Measurements from ENCODE around the gene SGK1. TPM values are rescaled to one million over a fixed set of nuclear protein-coding genes. Genes with fewer than 3 reads are reported as not detected.

The SGK1 gene
- total RNA-seq, 1 donor from 2014 or later = 15.8 TPM

GRCh38 chr6:134288538-134289203, 29.2 kb downstream of the SGK1 start:
- no peaks in the 10 kb centered on the region for H3F3A ChIP-seq (ENCODE audit: low read depth)
- H3K27ac Mint-ChIP-seq = no peak overlapping the region

DNA sequence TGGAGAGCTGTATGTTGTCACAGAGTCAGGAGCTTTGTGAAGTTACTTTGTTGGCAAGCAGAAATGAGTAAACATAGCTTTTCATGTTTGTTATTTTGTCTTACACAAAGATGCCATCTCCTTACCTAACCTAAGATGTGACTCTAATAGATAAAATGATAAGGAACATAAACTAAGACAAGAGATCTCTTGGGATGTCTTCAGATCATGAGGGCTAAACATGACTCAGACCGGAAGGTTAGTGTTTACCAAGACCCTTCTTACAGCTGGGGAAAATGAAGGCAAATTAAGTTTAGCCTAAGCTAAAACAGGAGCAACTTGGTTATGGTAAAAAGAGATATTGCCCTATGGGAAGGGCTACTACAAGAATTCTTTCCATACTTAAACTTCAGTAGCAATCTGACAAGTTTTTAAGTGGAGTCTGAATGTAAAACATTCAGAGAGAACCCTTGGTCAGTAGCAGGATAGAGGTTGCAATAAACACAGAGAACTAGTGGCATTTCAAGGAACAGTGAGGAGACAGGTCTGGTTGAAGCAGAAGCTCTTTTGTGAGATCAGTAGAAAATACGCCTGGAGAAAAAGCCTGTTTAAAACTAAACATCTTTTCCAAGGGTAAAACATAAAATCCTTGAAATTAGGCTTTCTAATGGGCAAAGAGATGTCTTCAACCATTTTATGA, 29.9 kb downstream of the SGK1 start:
- H3K9ac ChIP-seq = no peak overlapping the region

More at GRCh38 chr6:134288538-134289203, 29.2 kb downstream of the SGK1 start:
- no peaks in the 10 kb centered on the region for H4K20me1 ChIP-seq (ENCODE audit: low read depth)
- Mint-ChIP-seq H3K4me3 (no peak overlapping the region), H3K36me3 (no peaks in the 10 kb centered on the region), H3K27me3 (ENCODE audit: insufficient read depth, low read depth) (no peaks in the 10 kb centered on the region), H3K9me3 (peaks cover 2% of the 10 kb centered on the region), H3K4me1 (no peaks in the 10 kb centered on the region)
- no peak overlapping the region for H3K4me3 ChIP-seq
- H3K4me2 ChIP-seq = no peak overlapping the region
- H3K36me3 ChIP-seq = no peaks in the 10 kb centered on the region
- no peaks in the 10 kb centered on the region for H3K79me2 ChIP-seq (ENCODE audit: low read depth)
- no peak overlapping the region for H3K9ac ChIP-seq
- DNase-seq (ENCODE audit: low spot score) = no peak
- TF ChIP-seq EZH2phosphoT487 (IDR thresholded peaks at IDR 0.05) = no peak
- no peak for TF ChIP-seq EZH2 (IDR thresholded peaks at IDR 0.05)
- TF ChIP-seq, protein P1, sequence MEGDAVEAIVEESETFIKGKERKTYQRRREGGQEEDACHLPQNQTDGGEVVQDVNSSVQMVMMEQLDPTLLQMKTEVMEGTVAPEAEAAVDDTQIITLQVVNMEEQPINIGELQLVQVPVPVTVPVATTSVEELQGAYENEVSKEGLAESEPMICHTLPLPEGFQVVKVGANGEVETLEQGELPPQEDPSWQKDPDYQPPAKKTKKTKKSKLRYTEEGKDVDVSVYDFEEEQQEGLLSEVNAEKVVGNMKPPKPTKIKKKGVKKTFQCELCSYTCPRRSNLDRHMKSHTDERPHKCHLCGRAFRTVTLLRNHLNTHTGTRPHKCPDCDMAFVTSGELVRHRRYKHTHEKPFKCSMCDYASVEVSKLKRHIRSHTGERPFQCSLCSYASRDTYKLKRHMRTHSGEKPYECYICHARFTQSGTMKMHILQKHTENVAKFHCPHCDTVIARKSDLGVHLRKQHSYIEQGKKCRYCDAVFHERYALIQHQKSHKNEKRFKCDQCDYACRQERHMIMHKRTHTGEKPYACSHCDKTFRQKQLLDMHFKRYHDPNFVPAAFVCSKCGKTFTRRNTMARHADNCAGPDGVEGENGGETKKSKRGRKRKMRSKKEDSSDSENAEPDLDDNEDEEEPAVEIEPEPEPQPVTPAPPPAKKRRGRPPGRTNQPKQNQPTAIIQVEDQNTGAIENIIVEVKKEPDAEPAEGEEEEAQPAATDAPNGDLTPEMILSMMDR (IDR thresholded peaks at IDR 0.05) = no peak
- H3K9me3 ChIP-seq (ENCODE audit: low read depth) = no peaks in the 10 kb centered on the region
- no peaks in the 10 kb centered on the region for H3K4me1 ChIP-seq
- no peak overlapping the region for H3K27ac ChIP-seq
- no peaks in the 10 kb centered on the region for H3K27me3 ChIP-seq
- no peak overlapping the region for H2AFZ ChIP-seq (replicated peaks)

DNA sequence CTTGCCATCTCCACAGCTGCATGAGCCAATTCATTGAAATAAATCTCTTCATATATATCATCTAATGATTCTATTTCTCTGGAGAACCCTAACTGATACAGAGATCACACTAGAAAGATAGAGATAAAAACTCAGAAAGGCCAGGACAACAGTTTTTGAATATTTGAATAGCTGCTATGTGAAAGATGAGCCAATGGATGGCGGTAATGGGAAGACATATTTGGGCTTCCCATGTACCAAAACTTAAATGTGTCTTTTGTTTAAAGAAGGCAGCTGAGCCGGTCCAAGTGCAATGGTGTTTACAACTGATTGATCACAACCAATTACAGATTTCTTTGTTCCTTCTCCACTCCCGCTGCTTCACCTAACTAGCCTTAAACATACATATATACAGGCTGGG, 35.1 kb downstream of the SGK1 start:
- TF ChIP-seq EZH2 (IDR thresholded peaks at IDR 0.05) (no peak), EZH2phosphoT487 (IDR thresholded peaks at IDR 0.05) (no peak)
- TF ChIP-seq, protein P1 (IDR thresholded peaks at IDR 0.05) = no peak
- Histone ChIP-seq H3K36me3 (no peaks in the 10 kb centered on the region), H3K4me2 (no peak overlapping the region), H3K4me1 (no peaks in the 10 kb centered on the region), H3K9ac (no peak overlapping the region), H3K79me2 (ENCODE audit: low read depth) (no peaks in the 10 kb centered on the region), H3K27ac (no peak overlapping the region), H3K9me3 (ENCODE audit: low read depth) (no peaks in the 10 kb centered on the region), H4K20me1 (ENCODE audit: low read depth) (no peaks in the 10 kb centered on the region), H2AFZ (replicated peaks) (no peak overlapping the region), H3K4me3 (no peak overlapping the region), H3K27me3 (no peaks in the 10 kb centered on the region), H3F3A (ENCODE audit: low read depth) (no peaks in the 10 kb centered on the region)
- H3K4me3 Mint-ChIP-seq = no peak overlapping the region
- no peaks in the 10 kb centered on the region for H3K36me3 Mint-ChIP-seq
- H3K9me3 Mint-ChIP-seq = peaks cover 2% of the 10 kb centered on the region
- H3K27me3 Mint-ChIP-seq (ENCODE audit: insufficient read depth, low read depth) = no peaks in the 10 kb centered on the region
- H3K27ac Mint-ChIP-seq = no peak overlapping the region
- H3K4me1 Mint-ChIP-seq = no peaks in the 10 kb centered on the region
- no peak for DNase-seq (ENCODE audit: low spot score)

More for the DNA sequence above, 29.9 kb downstream of the SGK1 start:
- H3K4me3 Mint-ChIP-seq = no peak overlapping the region
- Histone ChIP-seq H3K27ac (no peak overlapping the region), H3K79me2 (ENCODE audit: low read depth) (no peaks in the 10 kb centered on the region), H3K4me3 (no peak overlapping the region), H2AFZ (replicated peaks) (no peak overlapping the region), H4K20me1 (ENCODE audit: low read depth) (no peaks in the 10 kb centered on the region), H3K4me2 (no peak overlapping the region), H3K36me3 (no peaks in the 10 kb centered on the region), H3K4me1 (no peaks in the 10 kb centered on the region), H3K27me3 (no peaks in the 10 kb centered on the region), H3K9me3 (ENCODE audit: low read depth) (no peaks in the 10 kb centered on the region), H3F3A (ENCODE audit: low read depth) (no peaks in the 10 kb centered on the region)
- no peak for DNase-seq (ENCODE audit: low spot score)
- TF ChIP-seq, protein P1 (IDR thresholded peaks at IDR 0.05) = no peak
- TF ChIP-seq EZH2phosphoT487 (IDR thresholded peaks at IDR 0.05) = no peak
- no peak for TF ChIP-seq EZH2 (IDR thresholded peaks at IDR 0.05)
- no peaks in the 10 kb centered on the region for H3K4me1 Mint-ChIP-seq
- peaks cover 2% of the 10 kb centered on the region for H3K9me3 Mint-ChIP-seq
- H3K27ac Mint-ChIP-seq = no peak overlapping the region
- no peaks in the 10 kb centered on the region for H3K27me3 Mint-ChIP-seq (ENCODE audit: insufficient read depth, low read depth)
- H3K36me3 Mint-ChIP-seq = no peaks in the 10 kb centered on the region
